PFSK-1 (cell line): ENCODE results near the gene IGSF9B.

ENCODE experiments used
- FOXP2 ChIP-seq: optimal IDR thresholded peaks from 2 replicates; pipeline ENCODE3; 2011; ENCODE audit warnings: borderline replicate concordance, control low read depth, inconsistent platforms; ENCODE audit not compliant: insufficient read depth; ENCODE audit errors: extremely low read length, extremely low read depth
- POLR2AphosphoS5 ChIP-seq: IDR thresholded peaks from 2 replicates; pipeline ENCODE4 v1.6.1; 2012; ENCODE audit warnings: low read depth, mild to moderate bottlenecking, control low read depth, low read length, moderate library complexity
- SIN3A ChIP-seq: IDR thresholded peaks from 2 replicates; pipeline ENCODE4 v1.6.1; 2012; ENCODE audit warnings: mild to moderate bottlenecking, low read length, moderate library complexity, borderline replicate concordance; ENCODE audit not compliant: insufficient read depth
- TAF1 ChIP-seq: IDR thresholded peaks from 2 replicates; pipeline ENCODE4 v1.6.1; 2012; ENCODE audit warnings: low read length, control low read depth, borderline replicate concordance; ENCODE audit not compliant: insufficient read depth
- TF ChIP-seq, protein P1 (sequence below), 2 experiments: IDR thresholded peaks; 2 replicates each; pipeline versions ENCODE4 v1.6.1 to v1.8.0; 2011 to 2012; ENCODE audit warnings: low read depth in 2 of 2, low read length in 2 of 2, control low read depth in 1 of 2, inconsistent platforms in 1 of 2, mild to moderate bottlenecking in 1 of 2, moderate library complexity in 1 of 2; ENCODE audit not compliant: insufficient read depth in 1 of 2

DNA sequence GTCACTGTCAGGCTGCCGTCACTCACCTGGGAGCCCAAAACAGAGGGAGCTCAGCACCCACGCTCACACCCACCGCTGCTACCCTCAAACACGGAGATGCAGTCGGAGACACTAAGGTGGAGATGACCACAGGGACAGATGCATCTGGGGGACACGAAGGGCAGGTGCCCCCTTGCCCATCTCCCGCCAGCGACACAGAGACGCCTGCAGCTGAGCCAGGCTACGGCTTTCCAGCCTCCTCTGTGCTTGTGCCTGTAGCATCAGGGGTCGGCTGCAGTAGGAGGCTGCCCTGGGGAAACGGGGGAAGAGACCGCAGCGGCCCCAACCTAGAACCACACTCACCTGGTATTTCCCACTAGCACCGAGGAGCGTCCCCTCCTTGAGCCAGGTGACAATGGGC, 19.3 kb downstream of the IGSF9B start:
- TF ChIP-seq POLR2AphosphoS5: no peak
- TF ChIP-seq TAF1: no peak
- no peak for TF ChIP-seq SIN3A
- TF ChIP-seq, protein P1, sequence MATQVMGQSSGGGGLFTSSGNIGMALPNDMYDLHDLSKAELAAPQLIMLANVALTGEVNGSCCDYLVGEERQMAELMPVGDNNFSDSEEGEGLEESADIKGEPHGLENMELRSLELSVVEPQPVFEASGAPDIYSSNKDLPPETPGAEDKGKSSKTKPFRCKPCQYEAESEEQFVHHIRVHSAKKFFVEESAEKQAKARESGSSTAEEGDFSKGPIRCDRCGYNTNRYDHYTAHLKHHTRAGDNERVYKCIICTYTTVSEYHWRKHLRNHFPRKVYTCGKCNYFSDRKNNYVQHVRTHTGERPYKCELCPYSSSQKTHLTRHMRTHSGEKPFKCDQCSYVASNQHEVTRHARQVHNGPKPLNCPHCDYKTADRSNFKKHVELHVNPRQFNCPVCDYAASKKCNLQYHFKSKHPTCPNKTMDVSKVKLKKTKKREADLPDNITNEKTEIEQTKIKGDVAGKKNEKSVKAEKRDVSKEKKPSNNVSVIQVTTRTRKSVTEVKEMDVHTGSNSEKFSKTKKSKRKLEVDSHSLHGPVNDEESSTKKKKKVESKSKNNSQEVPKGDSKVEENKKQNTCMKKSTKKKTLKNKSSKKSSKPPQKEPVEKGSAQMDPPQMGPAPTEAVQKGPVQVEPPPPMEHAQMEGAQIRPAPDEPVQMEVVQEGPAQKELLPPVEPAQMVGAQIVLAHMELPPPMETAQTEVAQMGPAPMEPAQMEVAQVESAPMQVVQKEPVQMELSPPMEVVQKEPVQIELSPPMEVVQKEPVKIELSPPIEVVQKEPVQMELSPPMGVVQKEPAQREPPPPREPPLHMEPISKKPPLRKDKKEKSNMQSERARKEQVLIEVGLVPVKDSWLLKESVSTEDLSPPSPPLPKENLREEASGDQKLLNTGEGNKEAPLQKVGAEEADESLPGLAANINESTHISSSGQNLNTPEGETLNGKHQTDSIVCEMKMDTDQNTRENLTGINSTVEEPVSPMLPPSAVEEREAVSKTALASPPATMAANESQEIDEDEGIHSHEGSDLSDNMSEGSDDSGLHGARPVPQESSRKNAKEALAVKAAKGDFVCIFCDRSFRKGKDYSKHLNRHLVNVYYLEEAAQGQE (IDR thresholded peaks at IDR 0.05; ENCODE audit: insufficient read depth in 1 of 2, low read depth in 2 of 2, low read length in 2 of 2): no peak
- no peak for TF ChIP-seq FOXP2
